ENCODE results near the gene FUNDC2.

The FUNDC2 gene

GRCh38 chrX:154990496-154990895 is 36.1 kb upstream of the FUNDC2 start (continued):
- TF ChIP-seq, protein P1, sequence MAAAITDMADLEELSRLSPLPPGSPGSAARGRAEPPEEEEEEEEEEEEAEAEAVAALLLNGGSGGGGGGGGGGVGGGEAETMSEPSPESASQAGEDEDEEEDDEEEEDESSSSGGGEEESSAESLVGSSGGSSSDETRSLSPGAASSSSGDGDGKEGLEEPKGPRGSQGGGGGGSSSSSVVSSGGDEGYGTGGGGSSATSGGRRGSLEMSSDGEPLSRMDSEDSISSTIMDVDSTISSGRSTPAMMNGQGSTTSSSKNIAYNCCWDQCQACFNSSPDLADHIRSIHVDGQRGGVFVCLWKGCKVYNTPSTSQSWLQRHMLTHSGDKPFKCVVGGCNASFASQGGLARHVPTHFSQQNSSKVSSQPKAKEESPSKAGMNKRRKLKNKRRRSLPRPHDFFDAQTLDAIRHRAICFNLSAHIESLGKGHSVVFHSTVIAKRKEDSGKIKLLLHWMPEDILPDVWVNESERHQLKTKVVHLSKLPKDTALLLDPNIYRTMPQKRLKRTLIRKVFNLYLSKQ (tag by site-specific recombination; IDR thresholded peaks at IDR 0.05; ENCODE audit: borderline replicate concordance): no peak
- TF ChIP-seq GLIS1 (tag by site-specific recombination; IDR thresholded peaks at IDR 0.05): no peak

GRCh38 chrX:154991039-154991438 is 35.6 kb upstream of the FUNDC2 start:
- Histone ChIP-seq H3K36me3 (ENCODE audit: control insufficient read depth in 2 of 2, insufficient read depth in 1 of 2, low read length in 2 of 2) (no peaks in the 10 kb centered on the region), H3K4me3 (ENCODE audit: low read depth, low read length) (no peak overlapping the region), H3K9me3 (ENCODE audit: control insufficient read depth, insufficient read depth, low read depth, low read length) (no peaks in the 10 kb centered on the region), H3K4me1 (ENCODE audit: control insufficient read depth, insufficient read depth, low read length) (no peaks in the 10 kb centered on the region), H3K27ac (ENCODE audit: extremely low read depth, low read depth, low read length) (no peak overlapping the region)
- CTCF ChIA-PET: no interaction called here
- POLR2A ChIA-PET: no interaction called here
- TF ChIP-seq, protein P2, sequence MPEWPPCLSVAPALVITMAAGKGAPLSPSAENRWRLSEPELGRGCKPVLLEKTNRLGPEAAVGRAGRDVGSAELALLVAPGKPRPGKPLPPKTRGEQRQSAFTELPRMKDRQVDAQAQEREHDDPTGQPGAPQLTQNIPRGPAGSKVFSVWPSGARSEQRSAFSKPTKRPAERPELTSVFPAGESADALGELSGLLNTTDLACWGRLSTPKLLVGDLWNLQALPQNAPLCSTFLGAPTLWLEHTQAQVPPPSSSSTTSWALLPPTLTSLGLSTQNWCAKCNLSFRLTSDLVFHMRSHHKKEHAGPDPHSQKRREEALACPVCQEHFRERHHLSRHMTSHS (tag by site-specific recombination; IDR thresholded peaks at IDR 0.05): no peak
- TF ChIP-seq SALL2 (tag by site-specific recombination; IDR thresholded peaks at IDR 0.05; ENCODE audit: borderline replicate concordance) (no peak), ZNF791 (tag by site-specific recombination; IDR thresholded peaks at IDR 0.05) (no peak), ZBTB48 (tag by site-specific recombination; IDR thresholded peaks at IDR 0.05) (no peak), ZBTB20 (tag by site-specific recombination; IDR thresholded peaks at IDR 0.05) (no peak), ZNF433 (tag by site-specific recombination; IDR thresholded peaks at IDR 0.05; ENCODE audit: low read depth) (no peak), ZNF426 (tag by site-specific recombination; IDR thresholded peaks at IDR 0.05) (no peak), ZNF155 (tag by site-specific recombination; IDR thresholded peaks at IDR 0.05) (no peak), ZNF514 (tag by site-specific recombination; IDR thresholded peaks at IDR 0.05) (no peak), KLF7 (tag by site-specific recombination; IDR thresholded peaks at IDR 0.05; ENCODE audit: borderline replicate concordance) (no peak), ZNF10 (tag by site-specific recombination; IDR thresholded peaks at IDR 0.05) (no peak), ZEB2 (tag by site-specific recombination; IDR thresholded peaks at IDR 0.05) (no peak), ZNF391 (tag by site-specific recombination; IDR thresholded peaks at IDR 0.05; ENCODE audit: borderline replicate concordance, low read depth) (no peak), ZFP3 (tag by site-specific recombination; IDR thresholded peaks at IDR 0.05; ENCODE audit: low read depth) (no peak), ZNF274 (IDR thresholded peaks at IDR 0.05; ENCODE audit: low read length) (no peak), ZNF274 (tag by site-specific recombination; IDR thresholded peaks at IDR 0.05; ENCODE audit: borderline replicate concordance) (no peak), ZFP41 (tag by site-specific recombination; IDR thresholded peaks at IDR 0.05; ENCODE audit: borderline replicate concordance) (no peak)
- TF ChIP-seq, protein P3, sequence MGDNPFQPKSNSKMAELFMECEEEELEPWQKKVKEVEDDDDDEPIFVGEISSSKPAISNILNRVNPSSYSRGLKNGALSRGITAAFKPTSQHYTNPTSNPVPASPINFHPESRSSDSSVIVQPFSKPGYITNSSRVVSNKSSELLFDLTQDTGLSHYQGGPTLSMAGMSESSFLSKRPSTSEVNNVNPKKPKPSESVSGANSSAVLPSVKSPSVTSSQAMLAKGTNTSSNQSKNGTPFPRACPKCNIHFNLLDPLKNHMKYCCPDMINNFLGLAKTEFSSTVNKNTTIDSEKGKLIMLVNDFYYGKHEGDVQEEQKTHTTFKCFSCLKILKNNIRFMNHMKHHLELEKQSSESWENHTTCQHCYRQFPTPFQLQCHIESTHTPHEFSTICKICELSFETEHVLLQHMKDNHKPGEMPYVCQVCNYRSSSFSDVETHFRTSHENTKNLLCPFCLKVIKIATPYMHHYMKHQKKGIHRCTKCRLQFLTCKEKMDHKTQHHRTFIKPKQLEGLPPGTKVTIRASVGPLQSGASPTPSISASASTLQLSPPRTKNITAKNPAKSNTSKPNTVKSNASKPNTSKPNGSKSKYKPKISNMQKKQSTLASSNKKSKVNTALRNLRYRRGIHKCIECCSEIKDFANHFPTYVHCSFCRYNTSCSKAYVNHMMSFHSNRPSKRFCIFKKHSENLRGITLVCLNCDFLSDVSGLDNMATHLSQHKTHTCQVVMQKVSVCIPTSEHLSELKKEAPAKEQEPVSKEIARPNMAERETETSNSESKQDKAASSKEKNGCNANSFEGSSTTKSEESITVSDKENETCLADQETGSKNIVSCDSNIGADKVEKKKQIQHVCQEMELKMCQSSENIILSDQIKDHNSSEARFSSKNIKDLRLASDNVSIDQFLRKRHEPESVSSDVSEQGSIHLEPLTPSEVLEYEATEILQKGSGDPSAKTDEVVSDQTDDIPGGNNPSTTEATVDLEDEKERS (tag by site-specific recombination; IDR thresholded peaks at IDR 0.05): no peak
- TF ChIP-seq, protein P4, sequence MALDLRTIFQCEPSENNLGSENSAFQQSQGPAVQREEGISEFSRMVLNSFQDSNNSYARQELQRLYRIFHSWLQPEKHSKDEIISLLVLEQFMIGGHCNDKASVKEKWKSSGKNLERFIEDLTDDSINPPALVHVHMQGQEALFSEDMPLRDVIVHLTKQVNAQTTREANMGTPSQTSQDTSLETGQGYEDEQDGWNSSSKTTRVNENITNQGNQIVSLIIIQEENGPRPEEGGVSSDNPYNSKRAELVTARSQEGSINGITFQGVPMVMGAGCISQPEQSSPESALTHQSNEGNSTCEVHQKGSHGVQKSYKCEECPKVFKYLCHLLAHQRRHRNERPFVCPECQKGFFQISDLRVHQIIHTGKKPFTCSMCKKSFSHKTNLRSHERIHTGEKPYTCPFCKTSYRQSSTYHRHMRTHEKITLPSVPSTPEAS (tag by site-specific recombination; IDR thresholded peaks at IDR 0.05): no peak
- TF ChIP-seq, protein P5, sequence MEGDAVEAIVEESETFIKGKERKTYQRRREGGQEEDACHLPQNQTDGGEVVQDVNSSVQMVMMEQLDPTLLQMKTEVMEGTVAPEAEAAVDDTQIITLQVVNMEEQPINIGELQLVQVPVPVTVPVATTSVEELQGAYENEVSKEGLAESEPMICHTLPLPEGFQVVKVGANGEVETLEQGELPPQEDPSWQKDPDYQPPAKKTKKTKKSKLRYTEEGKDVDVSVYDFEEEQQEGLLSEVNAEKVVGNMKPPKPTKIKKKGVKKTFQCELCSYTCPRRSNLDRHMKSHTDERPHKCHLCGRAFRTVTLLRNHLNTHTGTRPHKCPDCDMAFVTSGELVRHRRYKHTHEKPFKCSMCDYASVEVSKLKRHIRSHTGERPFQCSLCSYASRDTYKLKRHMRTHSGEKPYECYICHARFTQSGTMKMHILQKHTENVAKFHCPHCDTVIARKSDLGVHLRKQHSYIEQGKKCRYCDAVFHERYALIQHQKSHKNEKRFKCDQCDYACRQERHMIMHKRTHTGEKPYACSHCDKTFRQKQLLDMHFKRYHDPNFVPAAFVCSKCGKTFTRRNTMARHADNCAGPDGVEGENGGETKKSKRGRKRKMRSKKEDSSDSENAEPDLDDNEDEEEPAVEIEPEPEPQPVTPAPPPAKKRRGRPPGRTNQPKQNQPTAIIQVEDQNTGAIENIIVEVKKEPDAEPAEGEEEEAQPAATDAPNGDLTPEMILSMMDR (tag by site-specific recombination; IDR thresholded peaks at IDR 0.05): no peak
- TF ChIP-seq, protein P6, sequence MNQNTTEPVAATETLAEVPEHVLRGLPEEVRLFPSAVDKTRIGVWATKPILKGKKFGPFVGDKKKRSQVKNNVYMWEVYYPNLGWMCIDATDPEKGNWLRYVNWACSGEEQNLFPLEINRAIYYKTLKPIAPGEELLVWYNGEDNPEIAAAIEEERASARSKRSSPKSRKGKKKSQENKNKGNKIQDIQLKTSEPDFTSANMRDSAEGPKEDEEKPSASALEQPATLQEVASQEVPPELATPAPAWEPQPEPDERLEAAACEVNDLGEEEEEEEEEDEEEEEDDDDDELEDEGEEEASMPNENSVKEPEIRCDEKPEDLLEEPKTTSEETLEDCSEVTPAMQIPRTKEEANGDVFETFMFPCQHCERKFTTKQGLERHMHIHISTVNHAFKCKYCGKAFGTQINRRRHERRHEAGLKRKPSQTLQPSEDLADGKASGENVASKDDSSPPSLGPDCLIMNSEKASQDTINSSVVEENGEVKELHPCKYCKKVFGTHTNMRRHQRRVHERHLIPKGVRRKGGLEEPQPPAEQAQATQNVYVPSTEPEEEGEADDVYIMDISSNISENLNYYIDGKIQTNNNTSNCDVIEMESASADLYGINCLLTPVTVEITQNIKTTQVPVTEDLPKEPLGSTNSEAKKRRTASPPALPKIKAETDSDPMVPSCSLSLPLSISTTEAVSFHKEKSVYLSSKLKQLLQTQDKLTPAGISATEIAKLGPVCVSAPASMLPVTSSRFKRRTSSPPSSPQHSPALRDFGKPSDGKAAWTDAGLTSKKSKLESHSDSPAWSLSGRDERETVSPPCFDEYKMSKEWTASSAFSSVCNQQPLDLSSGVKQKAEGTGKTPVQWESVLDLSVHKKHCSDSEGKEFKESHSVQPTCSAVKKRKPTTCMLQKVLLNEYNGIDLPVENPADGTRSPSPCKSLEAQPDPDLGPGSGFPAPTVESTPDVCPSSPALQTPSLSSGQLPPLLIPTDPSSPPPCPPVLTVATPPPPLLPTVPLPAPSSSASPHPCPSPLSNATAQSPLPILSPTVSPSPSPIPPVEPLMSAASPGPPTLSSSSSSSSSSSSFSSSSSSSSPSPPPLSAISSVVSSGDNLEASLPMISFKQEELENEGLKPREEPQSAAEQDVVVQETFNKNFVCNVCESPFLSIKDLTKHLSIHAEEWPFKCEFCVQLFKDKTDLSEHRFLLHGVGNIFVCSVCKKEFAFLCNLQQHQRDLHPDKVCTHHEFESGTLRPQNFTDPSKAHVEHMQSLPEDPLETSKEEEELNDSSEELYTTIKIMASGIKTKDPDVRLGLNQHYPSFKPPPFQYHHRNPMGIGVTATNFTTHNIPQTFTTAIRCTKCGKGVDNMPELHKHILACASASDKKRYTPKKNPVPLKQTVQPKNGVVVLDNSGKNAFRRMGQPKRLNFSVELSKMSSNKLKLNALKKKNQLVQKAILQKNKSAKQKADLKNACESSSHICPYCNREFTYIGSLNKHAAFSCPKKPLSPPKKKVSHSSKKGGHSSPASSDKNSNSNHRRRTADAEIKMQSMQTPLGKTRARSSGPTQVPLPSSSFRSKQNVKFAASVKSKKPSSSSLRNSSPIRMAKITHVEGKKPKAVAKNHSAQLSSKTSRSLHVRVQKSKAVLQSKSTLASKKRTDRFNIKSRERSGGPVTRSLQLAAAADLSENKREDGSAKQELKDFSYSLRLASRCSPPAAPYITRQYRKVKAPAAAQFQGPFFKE (tag by site-specific recombination; IDR thresholded peaks at IDR 0.05; ENCODE audit: borderline replicate concordance): no peak
